ENCODE results near the gene ARHGAP21.
A peak's percentile ranks its signal among the peaks of the same experiment; 100 is the strongest.
"Not testable (repeated sequence)": the region's sequence is repeated elsewhere in the genome, so short reads cannot be mapped to it uniquely, and the experiment has no call there.

Gene ARHGAP21

GRCh38 chr10:24723788-24724380, at the start of gene ARHGAP21:
TSS of gene ARHGAP21 (minus strand) at chr10:24723887. CDS start at chr10:24721899, 1,988 bp downstream.
- no peak for FAIRE-seq

DNA sequence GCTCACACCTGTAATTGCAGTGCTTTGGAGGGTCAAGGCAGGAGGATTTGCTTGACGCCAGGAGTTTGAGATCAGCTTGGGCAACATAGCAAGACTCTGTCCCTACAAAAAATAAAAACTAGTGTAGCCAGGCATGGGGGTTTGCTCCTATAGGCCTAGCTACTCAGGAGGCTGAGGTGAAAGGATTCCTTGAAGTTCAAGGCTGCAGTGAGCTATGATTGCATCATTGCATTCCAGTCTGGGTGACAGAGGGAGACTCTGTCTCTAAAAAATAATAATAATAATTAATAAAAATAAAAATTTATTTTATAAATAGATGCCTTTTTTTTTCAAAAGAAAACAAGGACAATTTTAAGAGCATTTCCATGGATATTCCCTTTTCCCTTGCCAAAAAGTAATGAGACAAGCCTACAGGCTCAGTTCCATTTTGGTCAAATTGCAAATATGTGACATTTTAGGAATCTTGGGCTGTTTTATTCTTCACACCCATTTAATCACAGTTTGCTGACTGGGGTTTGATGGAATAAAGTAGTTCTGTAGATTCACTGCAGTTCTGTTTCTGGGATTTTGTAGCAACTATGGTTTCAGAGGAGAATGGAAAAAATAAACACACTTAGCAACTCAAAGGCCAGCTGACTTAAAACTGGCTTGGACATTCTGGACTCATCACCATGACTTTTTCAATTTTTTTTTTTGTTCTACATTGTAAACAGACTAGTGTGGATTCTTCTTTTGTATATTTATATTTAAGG, 48.4 kb upstream of the ARHGAP21 start:
- no peak for FAIRE-seq

DNA sequence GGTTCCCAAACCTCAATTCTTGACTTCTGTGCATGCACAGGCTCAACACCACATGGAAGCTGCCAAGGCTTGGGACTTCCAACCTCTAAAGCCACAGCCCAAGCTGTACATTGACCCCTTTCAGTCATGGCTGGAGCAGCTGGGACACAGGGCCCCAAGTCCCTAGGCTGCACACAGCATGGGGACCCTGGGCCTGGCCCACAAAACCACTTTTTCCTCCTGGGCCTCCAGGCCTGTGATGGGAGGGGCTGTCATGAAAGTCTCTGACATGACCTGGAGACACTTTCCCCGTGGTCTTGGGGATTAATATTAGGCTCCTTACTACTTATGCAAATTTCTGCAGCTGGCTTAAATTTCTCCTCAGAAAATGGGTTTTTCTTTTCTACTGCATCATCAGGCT, 41.3 kb upstream of the ARHGAP21 start:
- FAIRE-seq: not testable (repeated sequence)

DNA sequence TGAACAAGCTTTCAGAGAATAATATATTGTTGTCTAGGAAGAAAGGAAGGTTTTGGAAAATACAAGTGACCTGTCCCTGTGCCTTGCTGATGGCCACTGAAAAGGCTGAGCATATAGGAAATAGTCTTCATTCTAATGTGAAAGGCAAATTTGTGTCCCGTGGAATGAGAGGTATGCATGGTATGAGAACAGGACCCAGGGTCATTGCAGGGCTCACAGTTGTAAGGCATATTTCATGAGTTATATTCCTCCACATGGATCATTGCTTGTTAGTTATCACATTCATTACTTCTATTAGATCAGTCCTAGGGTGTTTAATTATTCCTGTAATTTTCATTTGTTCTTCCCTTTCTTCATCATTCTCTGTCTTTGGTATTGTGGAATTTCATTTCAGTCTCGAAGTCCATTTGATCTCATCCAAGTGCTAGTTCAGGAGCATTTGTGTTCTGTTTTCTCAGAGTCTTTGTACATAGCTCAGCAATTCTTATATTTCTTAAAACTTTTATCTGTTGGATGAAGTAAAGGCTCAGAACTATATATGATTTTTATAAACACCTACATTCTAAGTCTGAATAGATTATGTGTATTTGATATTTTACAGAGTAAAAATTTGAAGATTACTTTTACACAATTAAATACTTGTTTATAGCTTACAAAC, 39.4 kb upstream of the ARHGAP21 start:
- FAIRE-seq: no peak

- FAIRE-seq: no peak
These were observed 38.7 kb upstream of the ARHGAP21 start for GRCh38 chr10:24762161-24762924.

- FAIRE-seq: no peak
These were observed 36.0 kb upstream of the ARHGAP21 start for GRCh38 chr10:24759672-24760071.

- FAIRE-seq: not testable (repeated sequence)
These were observed 34.6 kb upstream of the ARHGAP21 start for GRCh38 chr10:24758254-24758653.

DNA sequence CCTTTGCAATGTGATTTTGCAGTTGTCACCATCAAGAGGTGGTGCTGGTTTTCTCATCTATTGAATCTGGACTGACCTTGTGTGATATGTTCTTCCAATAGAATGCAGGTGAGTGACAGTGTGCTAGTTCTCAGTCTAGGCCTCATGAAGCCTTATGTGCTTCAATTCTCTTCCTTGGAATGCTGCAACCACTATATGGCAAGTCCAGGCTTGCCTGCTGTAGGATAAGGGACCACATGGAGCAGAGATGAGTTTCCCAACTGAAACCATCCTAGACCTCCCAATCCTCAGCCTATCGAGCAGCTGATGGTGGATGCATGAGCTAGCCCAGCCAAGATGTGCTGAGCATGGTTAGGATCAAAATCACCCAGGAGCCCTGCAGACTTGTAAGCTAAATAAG, 32.6 kb upstream of the ARHGAP21 start:
- no peak for FAIRE-seq

DNA sequence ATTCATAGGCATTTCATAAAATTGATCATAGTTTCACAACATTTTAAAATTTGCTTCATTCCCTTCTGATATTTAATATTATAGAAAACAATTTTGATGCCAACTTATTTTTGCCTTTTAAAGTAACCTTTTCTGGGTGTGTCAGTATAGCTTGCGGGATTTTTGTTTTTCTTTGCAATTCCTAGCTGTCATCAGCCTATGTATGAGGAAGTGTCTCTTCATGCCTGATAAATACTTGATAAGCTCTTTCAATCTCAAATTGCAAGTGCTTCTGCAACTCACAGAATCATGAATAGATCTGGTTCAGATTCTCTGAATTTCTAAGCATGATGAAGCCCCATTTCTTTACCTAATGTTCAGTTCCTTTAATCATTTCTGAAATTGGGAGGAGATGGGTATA, 28.0 kb upstream of the ARHGAP21 start:
- no peak for FAIRE-seq

DNA sequence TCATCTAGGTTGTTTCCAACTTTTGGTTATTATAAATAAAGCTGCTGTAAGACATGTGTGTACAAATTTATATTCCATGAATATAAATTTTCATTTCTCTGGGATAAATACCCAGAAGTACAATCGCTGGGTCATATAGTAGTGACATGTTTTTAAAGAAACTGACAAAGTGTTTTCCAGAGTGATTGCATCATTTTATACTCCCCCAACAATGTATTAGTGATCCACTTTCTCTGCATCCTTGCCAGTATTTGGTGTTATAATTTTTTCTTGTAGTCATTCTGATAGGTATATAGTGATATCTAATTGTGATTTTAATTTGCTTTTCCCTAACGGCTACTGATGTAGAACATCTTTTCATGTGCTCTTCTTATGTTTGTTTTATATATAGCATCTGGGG, 27.0 kb upstream of the ARHGAP21 start:
- no peak for FAIRE-seq

DNA sequence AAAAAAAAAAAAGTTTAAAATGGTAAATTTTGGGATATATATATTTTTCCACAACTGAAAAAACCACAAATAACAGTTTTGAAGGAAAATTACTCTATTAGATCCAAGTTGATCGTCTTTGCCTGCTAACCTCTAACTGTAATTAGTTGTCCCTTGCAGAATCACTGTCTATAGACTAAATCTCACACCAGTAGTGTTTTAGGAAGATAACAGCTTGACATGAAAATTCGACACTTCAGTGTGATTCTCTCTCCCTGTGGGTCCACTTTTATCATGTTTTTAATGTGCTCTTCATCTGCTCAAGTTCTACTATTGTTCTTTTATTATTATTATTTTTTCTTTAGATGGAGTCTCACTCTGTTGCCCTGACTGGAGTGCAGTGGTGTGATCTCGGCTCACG, 24.5 kb upstream of the ARHGAP21 start:
- no peak for FAIRE-seq

GRCh38 chr10:24744946-24745345, 21.3 kb upstream of the ARHGAP21 start:
- no peak for FAIRE-seq

GRCh38 chr10:24740714-24741113, 17.0 kb upstream of the ARHGAP21 start:
- FAIRE-seq: no peak

- no peak for FAIRE-seq
These were observed 13.3 kb upstream of the ARHGAP21 start for GRCh38 chr10:24737001-24737400.

- FAIRE-seq: no peak
These were observed 8.3 kb upstream of the ARHGAP21 start for GRCh38 chr10:24731942-24732341.

DNA sequence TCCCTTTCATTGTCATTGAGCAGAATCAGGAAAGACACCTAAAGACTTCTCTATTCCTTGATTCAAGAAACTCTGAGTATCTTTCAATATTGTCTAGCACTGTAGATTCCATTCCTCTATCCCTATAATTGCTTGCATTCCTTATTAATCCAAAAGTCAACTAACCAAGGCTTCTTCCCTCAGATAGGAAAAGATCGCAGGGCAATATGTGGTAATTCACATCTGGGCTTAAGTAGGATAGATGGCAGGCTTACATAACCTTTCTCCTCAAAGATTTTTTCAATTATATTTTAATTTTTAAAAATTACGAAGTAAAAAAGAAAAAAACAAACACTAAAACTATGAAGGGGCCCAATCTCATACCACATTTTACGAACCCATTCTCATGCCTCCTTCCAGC, 7.1 kb upstream of the ARHGAP21 start:
- no peak for FAIRE-seq

- no peak for FAIRE-seq
These were observed 4.1 kb upstream of the ARHGAP21 start for GRCh38 chr10:24727786-24728185.

- no peak for FAIRE-seq
These were observed 2.9 kb upstream of the ARHGAP21 start for GRCh38 chr10:24726626-24727025.

DNA sequence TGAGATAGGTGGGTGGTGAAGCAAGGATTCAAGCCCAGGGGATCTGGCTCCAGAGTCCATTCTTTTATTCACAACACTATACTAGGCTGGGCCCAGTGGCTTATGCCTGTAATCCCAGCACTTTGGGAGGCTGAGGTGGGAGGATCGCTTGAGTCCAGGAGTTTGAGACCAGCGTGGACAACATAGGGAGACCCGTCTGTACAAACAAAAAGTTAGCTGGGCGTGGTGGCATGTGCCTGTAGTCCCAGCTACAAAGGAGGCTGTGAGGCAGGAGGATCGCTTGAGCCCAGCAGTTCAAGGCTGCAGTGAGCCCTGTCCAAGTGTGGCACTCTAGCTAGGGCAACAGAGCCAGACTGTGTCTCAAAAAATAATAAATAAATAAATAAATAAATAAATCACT, 2.3 kb upstream of the ARHGAP21 start:
- FAIRE-seq: not testable (repeated sequence)

- peak; percentile 62 for FAIRE-seq
These were observed 918 bp upstream of the ARHGAP21 start for GRCh38 chr10:24724381-24725228.

DNA sequence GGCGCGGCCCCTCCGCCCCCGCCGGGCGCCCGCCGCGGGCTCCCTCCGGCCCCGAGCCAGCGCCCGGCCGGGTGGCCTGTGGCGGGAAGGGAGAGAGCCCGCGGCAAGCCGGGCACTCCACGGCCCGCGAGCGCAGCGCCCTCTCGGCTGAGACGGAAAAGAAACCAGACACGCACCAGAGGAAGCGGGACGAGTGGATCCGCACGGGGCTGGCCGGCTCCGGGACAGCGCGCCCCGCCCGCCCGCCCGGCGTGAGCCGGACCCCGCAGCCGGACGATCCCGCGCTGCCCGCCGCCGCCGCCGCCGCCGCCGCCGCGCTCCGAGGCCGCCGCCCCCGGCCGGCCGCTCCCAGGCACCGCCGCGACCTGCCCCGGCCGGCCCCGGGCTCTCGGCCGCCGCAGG, 300 bp downstream of the ARHGAP21 start:
- FAIRE-seq: no peak

- no peak for FAIRE-seq
These were observed 856 bp downstream of the ARHGAP21 start for GRCh38 chr10:24722676-24723385.
